Smooth muscle cell (in vitro differentiated cells): Measurements from ENCODE around the gene EPB41L2. TPM values are rescaled to one million over a fixed set of nuclear protein-coding genes. Genes with fewer than 3 reads are reported as not detected.

Experiments used
- DNase-seq: peaks from one replicate; lab custom pipeline; 2025; ENCODE audit not compliant: unreplicated experiment; lab: John Stamatoyannopoulos, UW
- H2AFZ ChIP-seq: fragments of 200-600 bp; sonication (generic); 2 replicates; pipeline ENCODE4 v1.6.0; 2016; ENCODE audit warnings: antibody characterized with exemption, low read depth, mild to moderate bottlenecking
- H3F3A ChIP-seq: fragments of 200-600 bp; sonication (generic); 2 replicates; pipeline ENCODE4 v1.6.0; 2017; ENCODE audit warnings: antibody characterized with exemption, low read depth
- H3K27ac ChIP-seq: fragments of 200-600 bp; sonication (generic); 2 replicates; pipeline ENCODE4 v1.5.1; 2016; ENCODE audit warnings: low read depth, mild to moderate bottlenecking
- H3K27me3 ChIP-seq: fragments of 200-600 bp; sonication (generic); 2 replicates; pipeline ENCODE4 v1.6.1; 2016; ENCODE audit warnings: low read depth, mild to moderate bottlenecking
- H3K36me3 ChIP-seq: fragments of 200-600 bp; sonication (generic); 2 replicates; pipeline ENCODE4 v1.5.1; 2016; ENCODE audit warnings: low read depth
- H3K4me1 ChIP-seq: fragments of 200-600 bp; sonication (generic); 2 replicates; pipeline ENCODE4 v1.5.1; 2016; ENCODE audit warnings: low read depth
- H3K4me2 ChIP-seq: fragments of 200-600 bp; sonication (generic); 2 replicates; pipeline ENCODE4 v1.6.0; 2016; ENCODE audit warnings: mild to moderate bottlenecking
- H3K4me3 ChIP-seq: fragments of 200-600 bp; sonication (generic); 2 replicates; pipeline ENCODE4 v1.5.1; 2016; ENCODE audit warnings: mild to moderate bottlenecking
- H3K79me2 ChIP-seq: fragments of 200-600 bp; sonication (generic); 2 replicates; pipeline ENCODE4 v1.6.0; 2016; ENCODE audit warnings: low read depth, mild to moderate bottlenecking
- H3K9ac ChIP-seq: fragments of 200-600 bp; sonication (generic); 2 replicates; pipeline ENCODE4 v1.6.0; 2016; ENCODE audit warnings: low read depth
- H3K9me3 ChIP-seq: fragments of 200-600 bp; sonication (generic); replicated peaks from 2 replicates; pipeline ENCODE4 v1.5.1; 2016; ENCODE audit warnings: low read depth
- H4K20me1 ChIP-seq: fragments of 200-600 bp; sonication (generic); 2 replicates; pipeline ENCODE4 v1.6.0; 2016; ENCODE audit warnings: low read depth
- CTCF ChIP-seq: fragments of 200-600 bp; sonication (generic); IDR thresholded peaks from 2 replicates; pipeline ENCODE4 v1.5.1; 2017; ENCODE audit warnings: borderline replicate concordance, mild to moderate bottlenecking, antibody characterized with exemption; ENCODE audit not compliant: insufficient read depth, poor library complexity, severe bottlenecking
- WGBS: methylation state at CpG from one replicate; pipeline ENCODE4 v1.1.7; 2016; ENCODE audit warnings: low lambda C conversion rate; 5-methylcytosine and 5-hydroxymethylcytosine counted together
- polyA plus RNA-seq: library from polyadenylated mRNA; unstranded; fragments of >200 nt; fragmentation: Nextera tagmentation; extraction: Ambion mirVana; gene quantifications from 2 replicates; pipeline ENCODE4 v1.2.1, GENCODE V29; 2016
- total RNA-seq: library from RNA; depleted of rRNA; stranded (reverse); fragments of >200 nt; gene quantifications from 2 replicates; pipeline ENCODE4 v1.2.3, GENCODE V29; 2014

The EPB41L2 gene
- total and polyA plus RNA-seq, 2 experiments from 2014 or later = 40.2 to 44.6 TPM

GRCh38 chr6:130849594-130849993 lies 213.5 kb downstream of the EPB41L2 start:
- Histone ChIP-seq H3K9ac (no peak overlapping the region), H4K20me1 (no peaks in the 10 kb centered on the region), H3K4me2 (no peak overlapping the region), H3F3A (no peaks in the 10 kb centered on the region), H3K4me3 (no peak overlapping the region), H2AFZ (no peak overlapping the region), H3K36me3 (no peaks in the 10 kb centered on the region), H3K27me3 (no peaks in the 10 kb centered on the region), H3K79me2 (no peaks in the 10 kb centered on the region), H3K4me1 (peaks cover 7% of the 10 kb centered on the region), H3K27ac (no peak overlapping the region), H3K9me3 (no peaks in the 10 kb centered on the region)
- DNase-seq = no peak
- WGBS = 90% methylated on average over 1 of the region's 1 CpG
- no peak for TF ChIP-seq CTCF

DNA sequence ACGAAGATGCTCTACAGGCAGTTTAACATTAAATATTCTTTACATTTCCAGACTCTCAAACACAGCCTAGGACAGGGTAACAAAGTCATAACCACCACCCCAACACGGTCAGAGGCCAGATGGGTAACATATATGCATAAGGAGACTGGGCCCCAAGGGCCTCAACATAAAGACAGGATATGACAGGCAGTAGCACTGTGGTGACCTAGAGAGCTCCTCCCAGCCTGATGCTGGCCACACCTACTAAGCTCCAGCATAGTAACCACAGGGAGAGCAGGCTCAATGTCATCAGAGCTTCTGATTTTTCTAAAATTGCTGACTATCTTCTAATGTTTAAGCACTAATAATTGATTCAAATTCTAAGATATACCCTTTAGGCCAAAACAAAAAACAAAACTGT lies 214.1 kb downstream of the EPB41L2 start:
- Histone ChIP-seq H3K27ac (no peak overlapping the region), H3K4me1 (peaks cover 4% of the 10 kb centered on the region), H3K9me3 (no peaks in the 10 kb centered on the region), H3K9ac (no peak overlapping the region), H2AFZ (no peak overlapping the region), H3K79me2 (no peaks in the 10 kb centered on the region), H3K27me3 (no peaks in the 10 kb centered on the region), H4K20me1 (no peaks in the 10 kb centered on the region), H3K4me3 (no peak overlapping the region), H3F3A (no peaks in the 10 kb centered on the region), H3K4me2 (no peak overlapping the region), H3K36me3 (no peaks in the 10 kb centered on the region)
- DNase-seq = no peak
- TF ChIP-seq CTCF = no peak
- WGBS = 88% methylated on average over 2 of the region's 2 CpGs

GRCh38 chr6:130847001-130847910 lies 215.8 kb downstream of the EPB41L2 start:
- Histone ChIP-seq H3K9me3 (no peaks in the 10 kb centered on the region), H3K27ac (no peak overlapping the region), H3K36me3 (no peaks in the 10 kb centered on the region), H3K4me3 (no peak overlapping the region), H3K79me2 (no peaks in the 10 kb centered on the region), H3K9ac (no peak overlapping the region), H3F3A (no peaks in the 10 kb centered on the region), H4K20me1 (no peaks in the 10 kb centered on the region), H2AFZ (no peak overlapping the region), H3K27me3 (no peaks in the 10 kb centered on the region), H3K4me1 (no peaks in the 10 kb centered on the region), H3K4me2 (no peak overlapping the region)
- 88% methylated on average over 7 of the region's 7 CpGs for WGBS
- no peak for DNase-seq
- TF ChIP-seq CTCF = no peak

DNA sequence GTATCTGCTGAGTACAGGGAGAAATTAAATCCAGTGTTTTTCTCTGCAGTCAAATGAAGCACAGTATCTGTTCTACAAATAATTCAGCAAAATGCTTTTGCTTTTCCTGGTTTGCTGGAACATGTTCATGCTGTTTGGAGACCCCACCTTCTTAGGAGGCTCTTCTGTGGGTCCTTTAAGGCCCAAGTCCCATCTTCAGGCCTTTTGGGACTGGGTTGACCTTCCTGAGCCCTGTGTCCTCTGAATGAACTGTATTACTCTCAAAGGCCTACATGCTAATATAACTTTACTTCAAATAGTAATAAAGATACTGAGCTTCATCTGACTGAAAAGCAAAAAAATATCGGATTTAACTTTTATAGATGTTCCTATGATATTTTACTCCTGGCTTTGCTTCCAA lies 216.5 kb downstream of the EPB41L2 start:
- DNase-seq = no peak
- no peaks in the 10 kb centered on the region for H4K20me1 ChIP-seq
- no peak overlapping the region for H2AFZ ChIP-seq
- H3K4me1 ChIP-seq = no peaks in the 10 kb centered on the region
- no peak overlapping the region for H3K9ac ChIP-seq
- 100% methylated on average over 1 of the region's 1 CpG for WGBS
- H3F3A ChIP-seq = no peaks in the 10 kb centered on the region
- H3K36me3 ChIP-seq = no peaks in the 10 kb centered on the region
- H3K27me3 ChIP-seq = no peaks in the 10 kb centered on the region
- H3K9me3 ChIP-seq = no peaks in the 10 kb centered on the region
- no peak for TF ChIP-seq CTCF
- H3K4me2 ChIP-seq = no peak overlapping the region
- no peaks in the 10 kb centered on the region for H3K79me2 ChIP-seq
- H3K27ac ChIP-seq = no peak overlapping the region
- H3K4me3 ChIP-seq = no peak overlapping the region
